Gastroesophageal sphincter (tissue), 3 donors: Measurements from ENCODE around the gene MUC6.

Source experiments
- EP300 ChIP-seq: sonication (generic); formaldehyde crosslinking; IDR thresholded peaks from one replicate; pipeline ENCODE4 v1.6.1; 2017; ENCODE audit warnings: antibody characterized with exemption, mild to moderate bottlenecking
- TF ChIP-seq, protein P1 (sequence below), 4 experiments: fragments of 200-600 bp in 2 of 4; fragments of 450-650 bp in 2 of 4; sonication (generic) in 1 of 4; IDR thresholded peaks; one replicate each; pipeline ENCODE4 v1.5.1; 2017 to 2019; ENCODE audit warnings: antibody characterized with exemption in 4 of 4, mild to moderate bottlenecking in 2 of 4, moderate library complexity in 2 of 4

DNA sequence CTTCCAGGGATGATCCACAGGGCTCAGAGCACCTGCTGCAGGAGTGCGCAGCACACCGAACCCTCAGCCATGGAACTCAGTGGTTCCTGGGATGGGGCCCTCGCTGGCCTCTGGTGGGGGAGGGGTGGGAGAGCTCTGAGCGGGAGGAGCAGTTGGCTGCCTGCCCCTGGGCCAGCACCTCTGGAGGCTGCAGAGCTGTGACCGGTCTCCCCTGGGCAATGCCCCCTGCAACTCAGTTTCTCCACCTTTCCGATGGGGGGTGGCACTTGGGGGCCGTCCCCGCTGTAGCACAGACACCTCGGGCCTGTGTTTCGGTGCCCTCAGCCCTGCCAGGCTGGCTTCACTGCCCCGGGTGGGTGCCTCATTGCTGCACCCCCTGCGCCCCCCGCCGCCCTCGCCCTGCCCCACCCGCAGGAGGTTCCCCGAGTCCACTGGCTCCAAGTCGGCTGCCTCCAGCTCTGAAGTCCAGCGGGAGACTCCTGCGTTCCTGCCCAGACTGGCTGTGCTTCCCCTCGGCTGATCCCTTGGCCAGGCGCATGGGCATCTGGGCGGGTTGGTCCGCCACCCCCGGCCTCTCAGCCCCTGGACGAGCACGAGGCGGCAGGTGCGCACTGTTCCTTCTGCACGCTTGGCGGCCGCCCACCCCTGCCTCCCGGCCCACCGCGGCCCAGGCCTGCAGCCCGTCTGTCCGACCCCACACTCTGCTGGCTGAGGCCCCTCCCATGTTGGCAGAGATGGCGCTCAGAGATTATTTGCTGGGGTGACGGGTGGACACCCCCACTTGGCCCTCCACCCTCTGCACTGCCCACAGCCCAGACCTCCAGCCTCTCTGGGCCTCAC, 1.8 kb downstream of the MUC6 start:
- TF ChIP-seq, protein P1, sequence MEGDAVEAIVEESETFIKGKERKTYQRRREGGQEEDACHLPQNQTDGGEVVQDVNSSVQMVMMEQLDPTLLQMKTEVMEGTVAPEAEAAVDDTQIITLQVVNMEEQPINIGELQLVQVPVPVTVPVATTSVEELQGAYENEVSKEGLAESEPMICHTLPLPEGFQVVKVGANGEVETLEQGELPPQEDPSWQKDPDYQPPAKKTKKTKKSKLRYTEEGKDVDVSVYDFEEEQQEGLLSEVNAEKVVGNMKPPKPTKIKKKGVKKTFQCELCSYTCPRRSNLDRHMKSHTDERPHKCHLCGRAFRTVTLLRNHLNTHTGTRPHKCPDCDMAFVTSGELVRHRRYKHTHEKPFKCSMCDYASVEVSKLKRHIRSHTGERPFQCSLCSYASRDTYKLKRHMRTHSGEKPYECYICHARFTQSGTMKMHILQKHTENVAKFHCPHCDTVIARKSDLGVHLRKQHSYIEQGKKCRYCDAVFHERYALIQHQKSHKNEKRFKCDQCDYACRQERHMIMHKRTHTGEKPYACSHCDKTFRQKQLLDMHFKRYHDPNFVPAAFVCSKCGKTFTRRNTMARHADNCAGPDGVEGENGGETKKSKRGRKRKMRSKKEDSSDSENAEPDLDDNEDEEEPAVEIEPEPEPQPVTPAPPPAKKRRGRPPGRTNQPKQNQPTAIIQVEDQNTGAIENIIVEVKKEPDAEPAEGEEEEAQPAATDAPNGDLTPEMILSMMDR (IDR thresholded peaks at IDR 0.05), result no peak
- no peak for TF ChIP-seq EP300
